GM18868 (cell line): Measurements from ENCODE around the gene TMX2.
A peak's percentile ranks its signal among the peaks of the same experiment; 100 is the strongest.

Source experiments
- ATAC-seq: cut with Tn5 transposase; IDR thresholded peaks from one replicate; pipeline ENCODE4 v1.9.1; 2021; ENCODE audit warnings: mild to moderate bottlenecking, moderate library complexity; ENCODE audit not compliant: unreplicated experiment

Gene TMX2

GRCh38 chr11:57764566-57764965, 52.2 kb downstream of the TMX2 start:
- no peak for ATAC-seq

GRCh38 chr11:57764972-57765371, 52.6 kb downstream of the TMX2 start:
- no peak for ATAC-seq

GRCh38 chr11:57770793-57771192, 58.4 kb downstream of the TMX2 start:
- ATAC-seq: no peak

GRCh38 chr11:57771365-57771764, 59.0 kb downstream of the TMX2 start:
- no peak for ATAC-seq

GRCh38 chr11:57772562-57772961, 60.2 kb downstream of the TMX2 start:
- no peak for ATAC-seq

- no peak for ATAC-seq
Observed at GRCh38 chr11:57773026-57773598, 60.7 kb downstream of the TMX2 start.

GRCh38 chr11:57775491-57775890, 63.1 kb downstream of the TMX2 start:
- no peak for ATAC-seq

- no peak for ATAC-seq
Observed at GRCh38 chr11:57776031-57776521, 63.7 kb downstream of the TMX2 start.

- no peak for ATAC-seq
Observed at GRCh38 chr11:57776577-57777210, 64.3 kb downstream of the TMX2 start.

- no peak for ATAC-seq
Observed at GRCh38 chr11:57777969-57778317, 65.5 kb downstream of the TMX2 start.

GRCh38 chr11:57778318-57779037, 66.1 kb downstream of the TMX2 start:
- peak; percentile 55 for ATAC-seq

- ATAC-seq: no peak
Observed at GRCh38 chr11:57779276-57779675, 66.9 kb downstream of the TMX2 start.

GRCh38 chr11:57781529-57781943, 69.1 kb downstream of the TMX2 start:
- ATAC-seq: no peak

- ATAC-seq: peak; percentile 67
Observed at GRCh38 chr11:57785072-57785471, 72.7 kb downstream of the TMX2 start.

GRCh38 chr11:57786436-57786835, 74.0 kb downstream of the TMX2 start:
- no peak for ATAC-seq

GRCh38 chr11:57787006-57787604, 74.7 kb downstream of the TMX2 start:
- ATAC-seq: no peak

- ATAC-seq: peak; percentile 57
Observed at GRCh38 chr11:57787920-57788702, 75.7 kb downstream of the TMX2 start.

- ATAC-seq: no peak
Observed at GRCh38 chr11:57788703-57789088, 76.3 kb downstream of the TMX2 start.
